Colon (tissue), 2 donors: Measurements from ENCODE around the gene UBE2G1.
"Not testable (repeated sequence)": the region's sequence is repeated elsewhere in the genome, so short reads cannot be mapped to it uniquely, and the experiment has no call there.

Experiments used
- FAIRE-seq: peaks from 2 replicates; lab custom pipeline; 2012; peaks lifted over from hg19 to GRCh38; lab: Jason Lieb, UNC
- donor health status: control.
- donor health status: control.

The UBE2G1 gene

GRCh38 chr17:4366327-4367063 is at the start of gene UBE2G1:
TSS of gene UBE2G1 (minus strand) at chr17:4366675. CDS start at chr17:4366316, 359 bp downstream.
- FAIRE-seq = no peak

- FAIRE-seq = no peak
Observed at GRCh38 chr17:4412933-4413831, 46.7 kb upstream of the UBE2G1 start.

GRCh38 chr17:4411201-4411600 is 44.7 kb upstream of the UBE2G1 start:
- no peak for FAIRE-seq

GRCh38 chr17:4409659-4410058 is 43.2 kb upstream of the UBE2G1 start:
- FAIRE-seq = no peak

GRCh38 chr17:4407851-4408250 is 41.4 kb upstream of the UBE2G1 start:
- no peak for FAIRE-seq

- FAIRE-seq = no peak
Observed at GRCh38 chr17:4407216-4407615, 40.7 kb upstream of the UBE2G1 start.

- no peak for FAIRE-seq
Observed at GRCh38 chr17:4406386-4406785, 39.9 kb upstream of the UBE2G1 start.

GRCh38 chr17:4405699-4406098 is 39.2 kb upstream of the UBE2G1 start:
- FAIRE-seq = no peak

GRCh38 chr17:4405038-4405669 is 38.7 kb upstream of the UBE2G1 start:
- FAIRE-seq = no peak

- no peak for FAIRE-seq
Observed at GRCh38 chr17:4397840-4398239, 31.4 kb upstream of the UBE2G1 start.

- FAIRE-seq = no peak
Observed at GRCh38 chr17:4395111-4395478, 28.6 kb upstream of the UBE2G1 start.

GRCh38 chr17:4394208-4395110 is 28.0 kb upstream of the UBE2G1 start:
- no peak for FAIRE-seq

- no peak for FAIRE-seq
Observed at GRCh38 chr17:4393806-4394205, 27.3 kb upstream of the UBE2G1 start.

GRCh38 chr17:4389079-4389478 is 22.6 kb upstream of the UBE2G1 start:
- no peak for FAIRE-seq

GRCh38 chr17:4387137-4387536 is 20.7 kb upstream of the UBE2G1 start:
- no peak for FAIRE-seq

GRCh38 chr17:4386406-4386805 is 19.9 kb upstream of the UBE2G1 start:
- no peak for FAIRE-seq

- no peak for FAIRE-seq
Observed at GRCh38 chr17:4381690-4382671, 15.5 kb upstream of the UBE2G1 start.

- no peak for FAIRE-seq
Observed at GRCh38 chr17:4378626-4379025, 12.2 kb upstream of the UBE2G1 start.

GRCh38 chr17:4377247-4377646 is 10.8 kb upstream of the UBE2G1 start:
- not testable (repeated sequence) for FAIRE-seq

- not testable (repeated sequence) for FAIRE-seq
Observed at GRCh38 chr17:4375796-4376440, 9.4 kb upstream of the UBE2G1 start.
